Activated CD8-positive, alpha-beta T cell treated with anti-CD3 and anti-CD28 coated beads for 36 hours (primary cell): ENCODE data around the gene SPTBN1. TPM values are rescaled to one million over a fixed set of nuclear protein-coding genes. Genes with fewer than 3 reads are reported as not detected.

Experiments used
- ATAC-seq: fragments of 200-7000 bp; cut with Tn5 transposase; one replicate; pipeline ENCODE4 v1.10.0; 2021; ENCODE audit warnings: mild to moderate bottlenecking, moderate library complexity
- CTCF ChIA-PET: fragments of 350-600 bp; sonication (Branson Sonifier 250); formaldehyde crosslinking; loops from one replicate; lab custom pipeline; 2021; ENCODE audit warnings: antibody characterized with exemption; lab: Charles Lee
- POLR2A ChIA-PET: fragments of 350-600 bp; sonication (Branson Sonifier 250); formaldehyde crosslinking; loops from one replicate; lab custom pipeline; 2021; ENCODE audit warnings: antibody characterized with exemption; lab: Charles Lee
- DNase-seq: peaks from one replicate; pipeline ENCODE4 v3.0.0-alpha.2; 2020
- H3K27ac Mint-ChIP-seq: one replicate; pipeline ENCODE4 v1.8.0; 2021; ENCODE audit warnings: mild to moderate bottlenecking, mixed read lengths
- H3K27me3 Mint-ChIP-seq: one replicate; pipeline ENCODE4 v1.8.0; 2021; ENCODE audit warnings: mixed read lengths
- H3K36me3 Mint-ChIP-seq: one replicate; pipeline ENCODE4 v1.8.0; 2021; ENCODE audit warnings: low read depth, mixed read lengths
- H3K4me1 Mint-ChIP-seq: one replicate; pipeline ENCODE4 v1.8.0; 2021; ENCODE audit warnings: low read depth, mixed read lengths
- H3K4me3 Mint-ChIP-seq: one replicate; pipeline ENCODE4 v1.8.0; 2021; ENCODE audit warnings: mild to moderate bottlenecking, moderate library complexity, mixed read lengths
- H3K9me3 Mint-ChIP-seq: one replicate; pipeline ENCODE4 v1.8.0; 2021; ENCODE audit warnings: mixed read lengths
- CTCF ChIP-seq: fragments of 200-600 bp; IDR thresholded peaks from one replicate; pipeline ENCODE4 v1.8.0; 2022; ENCODE audit warnings: antibody characterized with exemption, mild to moderate bottlenecking
- intact Hi-C: fragments of 100-400 bp; cut with micrococcal nuclease; formaldehyde crosslinking; loops from one replicate; pipeline ENCODE4 v1.10.0; 2022
- total RNA-seq, 2 experiments: library from RNA; stranded (reverse); gene quantifications; one replicate each; pipeline ENCODE4 v1.2.3, GENCODE V29; 2021

SPTBN1 gene
- total RNA-seq, 2 experiments from 2014 or later = 91.8 to 91.9 TPM

DNA sequence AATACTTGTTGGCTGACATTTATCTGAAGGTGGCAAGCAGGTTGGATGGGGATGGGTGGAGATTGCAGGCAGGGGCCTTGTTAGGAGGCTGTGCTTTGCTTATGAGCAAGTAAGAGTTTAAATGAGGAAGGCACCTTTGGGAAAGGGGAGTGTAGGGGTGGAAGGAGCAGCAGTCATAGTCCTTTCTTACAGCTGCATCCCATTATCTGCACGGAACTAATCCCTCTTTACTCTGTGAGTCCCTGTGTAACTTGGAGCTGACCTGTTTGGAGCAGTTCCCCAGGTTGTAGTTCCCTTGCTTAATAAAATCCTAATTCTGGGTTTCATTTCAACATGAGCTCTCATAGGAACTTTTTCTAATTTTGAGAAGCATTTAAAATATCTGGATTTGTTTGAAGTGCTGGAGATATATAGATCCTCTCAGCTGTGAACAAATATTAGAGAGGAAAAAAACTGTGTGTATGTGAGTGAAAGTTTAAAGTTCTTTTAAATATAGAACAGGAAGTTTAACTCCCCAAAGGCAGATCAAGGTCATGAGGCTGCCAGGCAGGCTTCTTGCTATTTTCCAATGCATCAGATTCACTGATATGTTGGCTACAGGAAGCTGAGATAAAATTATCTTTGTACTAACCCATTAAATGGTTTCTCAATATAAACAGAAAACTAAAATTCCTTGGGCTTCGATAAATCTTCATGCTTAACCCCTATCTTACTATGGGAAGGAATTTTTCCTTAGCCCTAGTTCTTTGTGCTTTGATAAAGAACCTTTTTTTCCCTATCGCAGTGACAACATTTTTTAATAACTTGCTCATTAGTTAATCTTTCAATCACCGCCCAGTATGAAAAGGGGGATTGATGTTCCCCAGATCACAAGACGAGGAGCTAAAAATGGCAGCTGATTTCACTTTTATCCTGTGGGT is 162.8 kb downstream of the SPTBN1 start:
- no peak for ATAC-seq
- Mint-ChIP-seq H3K36me3 (peaks cover 48% of the 10 kb centered on the region), H3K27me3 (no peaks in the 10 kb centered on the region), H3K4me1 (peaks cover 21% of the 10 kb centered on the region), H3K4me3 (no peak overlapping the region), H3K27ac (peak overlapping the region; percentile 47), H3K9me3 (no peaks in the 10 kb centered on the region)
- POLR2A ChIA-PET = interaction anchor here (1.2 to 1.4 kb wide), 3 partner anchors 9 to 82 kb away, joined by 3 to 8 read pairs (median 4); no protein-coding TSS in a partner anchor
- TF ChIP-seq CTCF = no peak
- CTCF ChIA-PET = interaction anchor here (1.1 to 1.6 kb wide), 7 partner anchors 9 to 97 kb away, joined by 3 to 7 read pairs (median 3); no protein-coding TSS in a partner anchor
- intact Hi-C loops = no loop called here
- DNase-seq = no peak

- DNase-seq = no peak
- H3K27me3 Mint-ChIP-seq = no peaks in the 10 kb centered on the region
- H3K27ac Mint-ChIP-seq = peak overlapping the region; percentile 43
- ChIA-PET POLR2A (interaction anchor here (1.2 to 1.6 kb wide), 3 partner anchors 10 to 83 kb away, joined by 3 to 5 read pairs (median 4); no protein-coding TSS in a partner anchor), CTCF (interaction anchor here (1.2 to 1.6 kb wide), 4 partner anchors 13 to 98 kb away, joined by 3 to 7 read pairs (median 3); no protein-coding TSS in a partner anchor)
- peaks cover 52% of the 10 kb centered on the region for H3K36me3 Mint-ChIP-seq
- intact Hi-C loops = no loop called here
- no peak for TF ChIP-seq CTCF
- H3K9me3 Mint-ChIP-seq = no peaks in the 10 kb centered on the region
- no peak overlapping the region for H3K4me3 Mint-ChIP-seq
- no peak for ATAC-seq
- peaks cover 20% of the 10 kb centered on the region for H3K4me1 Mint-ChIP-seq
Observed at GRCh38 chr2:54619660-54620231, 163.6 kb downstream of the SPTBN1 start.

DNA sequence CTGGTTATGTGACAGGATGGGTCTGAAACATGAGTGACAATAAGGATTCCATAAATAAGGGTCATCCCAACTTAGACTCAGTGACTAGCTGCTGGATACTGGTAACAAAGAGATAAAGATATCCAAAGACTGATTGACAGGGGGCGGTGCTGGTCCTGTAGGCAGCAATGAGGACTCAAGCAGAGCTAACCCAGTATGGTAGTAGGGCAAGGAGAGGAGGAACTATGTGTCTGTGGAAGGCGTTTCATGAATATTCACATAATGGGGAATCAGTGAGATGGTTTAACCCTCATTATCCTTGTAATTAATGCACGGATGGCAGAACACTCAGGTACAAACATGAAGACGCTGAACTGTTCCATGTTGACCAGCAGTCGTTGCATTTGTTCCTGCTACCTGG is 164.8 kb downstream of the SPTBN1 start:
- H3K9me3 Mint-ChIP-seq = no peaks in the 10 kb centered on the region
- no peak overlapping the region for H3K4me3 Mint-ChIP-seq
- H3K36me3 Mint-ChIP-seq = peaks cover 55% of the 10 kb centered on the region
- peaks cover 18% of the 10 kb centered on the region for H3K4me1 Mint-ChIP-seq
- intact Hi-C loops = no loop called here
- no peak overlapping the region for H3K27ac Mint-ChIP-seq
- ATAC-seq (no peak), DNase-seq (no peak)
- ChIA-PET CTCF (interaction anchor here (0.8 to 1.1 kb wide), 2 partner anchors 23 to 83 kb away, joined by 3 to 4 read pairs; no protein-coding TSS in a partner anchor), POLR2A (interaction anchor here (1.6 kb wide), 1 partner anchor 62 kb away, joined by 5 read pairs; no protein-coding TSS in a partner anchor)
- no peak for TF ChIP-seq CTCF
- no peaks in the 10 kb centered on the region for H3K27me3 Mint-ChIP-seq

DNA sequence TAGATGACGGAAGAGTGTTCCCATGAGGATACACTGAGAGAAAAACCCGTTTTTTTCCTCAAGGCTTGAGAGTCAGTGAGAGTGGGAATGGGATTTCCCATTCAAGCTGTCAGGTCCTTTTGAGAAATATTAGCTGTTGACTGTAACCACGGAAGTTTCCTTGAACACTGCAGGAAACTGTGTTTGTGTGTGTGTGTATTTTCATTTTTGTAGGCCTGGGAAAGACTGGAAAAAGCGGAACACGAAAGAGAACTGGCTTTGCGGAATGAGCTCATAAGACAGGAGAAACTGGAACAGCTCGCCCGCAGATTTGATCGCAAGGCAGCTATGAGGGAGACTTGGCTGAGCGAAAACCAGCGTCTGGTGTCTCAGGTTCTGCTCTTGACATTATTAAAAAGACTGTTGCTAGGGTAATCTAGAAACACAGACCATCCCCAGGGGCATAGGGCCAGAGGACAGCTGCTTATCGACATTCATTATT is 168.5 kb downstream of the SPTBN1 start:
- no peak for TF ChIP-seq CTCF
- CTCF ChIA-PET = interaction anchor here (0.7 to 2.3 kb wide), 9 partner anchors 9 to 214 kb away, joined by 3 to 9 read pairs (median 4); no protein-coding TSS in a partner anchor
- Mint-ChIP-seq H3K4me3 (no peak overlapping the region), H3K4me1 (peaks cover 2% of the 10 kb centered on the region), H3K9me3 (no peaks in the 10 kb centered on the region), H3K27ac (no peak overlapping the region), H3K36me3 (peaks cover 60% of the 10 kb centered on the region), H3K27me3 (no peaks in the 10 kb centered on the region)
- DNase-seq (no peak), ATAC-seq (no peak)
- POLR2A ChIA-PET = interaction anchor here (0.7 to 2.2 kb wide), 3 partner anchors 9 to 81 kb away, joined by 3 to 7 read pairs (median 3); no protein-coding TSS in a partner anchor
- intact Hi-C loops = no loop called here
